Stromal cell of bone marrow (primary cell): Measurements from ENCODE around the gene CMC1.
"Not testable (repeated sequence)": the region's sequence is repeated elsewhere in the genome, so short reads cannot be mapped to it uniquely, and the experiment has no call there.

Experiments
- DNase-seq: peaks from one replicate; pipeline ENCODE4 v3.0.0-alpha.2; 2012; ENCODE audit warnings: low read depth

CMC1 gene, protein sequence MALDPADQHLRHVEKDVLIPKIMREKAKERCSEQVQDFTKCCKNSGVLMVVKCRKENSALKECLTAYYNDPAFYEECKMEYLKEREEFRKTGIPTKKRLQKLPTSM

DNA sequence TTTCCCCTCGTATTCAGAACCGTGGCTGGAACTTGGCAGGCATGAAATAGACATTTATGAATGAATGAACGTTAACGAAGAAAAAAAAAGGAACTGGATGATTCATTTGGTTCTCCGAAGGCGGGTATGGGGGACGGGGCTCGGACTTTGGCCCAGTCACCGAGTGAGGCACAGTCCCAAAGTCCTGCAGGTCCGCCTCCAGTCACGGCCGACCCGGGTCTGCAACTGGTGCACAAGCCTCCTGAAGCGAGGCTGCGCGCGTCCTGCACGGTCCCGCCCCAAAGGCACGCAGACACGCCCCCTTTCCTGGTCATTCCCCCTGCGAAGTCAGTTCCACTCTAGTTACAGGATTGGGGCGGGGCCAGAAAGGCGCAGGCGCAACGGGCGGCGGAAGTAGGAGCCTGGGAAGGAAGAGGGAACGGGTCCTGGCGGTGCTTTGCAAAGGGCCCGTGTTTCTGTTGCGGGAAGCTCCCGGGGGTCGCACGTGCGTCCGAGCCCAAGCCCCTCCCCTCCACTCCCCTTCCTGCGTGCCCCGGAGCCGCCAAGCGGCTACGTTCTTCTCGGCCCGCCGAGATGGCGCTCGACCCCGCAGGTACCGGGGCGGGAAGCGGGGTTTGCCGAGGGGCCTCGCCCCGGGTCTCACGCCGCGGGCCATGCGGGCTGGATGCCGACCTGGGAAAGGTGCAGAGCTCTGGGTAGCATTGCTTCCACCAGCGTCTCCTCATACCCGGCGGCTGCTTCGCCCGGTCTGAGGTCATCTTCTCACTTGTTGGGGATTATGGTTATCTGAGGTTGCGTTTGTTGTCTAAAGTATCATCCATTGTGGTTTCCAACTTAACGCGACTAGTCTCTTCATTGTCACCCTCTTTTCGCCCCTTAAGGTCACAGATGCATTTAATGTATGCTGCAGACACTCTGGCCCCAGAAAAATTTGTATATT lies at the start of gene CMC1:
Gene CMC1 (plus strand): TSS at position 399 of the 940 bp plus-strand sequence. CDS start 175 bp downstream, at position 574.
- peak; percentile 94 for DNase-seq

DNA sequence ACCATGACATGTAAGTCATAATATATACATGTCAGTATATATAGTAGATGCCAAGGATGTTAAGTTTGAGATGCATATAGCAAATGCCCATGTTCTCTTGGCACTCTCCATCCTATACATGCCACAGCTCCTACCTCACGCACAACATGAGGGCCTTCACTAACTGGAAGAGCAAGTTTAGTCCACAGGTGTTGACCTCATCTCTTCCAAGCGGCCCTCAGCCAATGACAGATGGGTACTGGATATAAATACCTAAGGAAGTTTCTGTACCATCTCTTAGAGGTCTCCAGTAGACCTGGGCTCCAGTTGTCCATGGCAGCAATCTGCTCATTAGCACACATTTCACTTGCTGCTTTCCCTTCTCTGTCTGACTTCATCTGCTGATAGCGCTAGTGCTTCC lies 43.3 kb upstream of the CMC1 start:
- no peak for DNase-seq

DNA sequence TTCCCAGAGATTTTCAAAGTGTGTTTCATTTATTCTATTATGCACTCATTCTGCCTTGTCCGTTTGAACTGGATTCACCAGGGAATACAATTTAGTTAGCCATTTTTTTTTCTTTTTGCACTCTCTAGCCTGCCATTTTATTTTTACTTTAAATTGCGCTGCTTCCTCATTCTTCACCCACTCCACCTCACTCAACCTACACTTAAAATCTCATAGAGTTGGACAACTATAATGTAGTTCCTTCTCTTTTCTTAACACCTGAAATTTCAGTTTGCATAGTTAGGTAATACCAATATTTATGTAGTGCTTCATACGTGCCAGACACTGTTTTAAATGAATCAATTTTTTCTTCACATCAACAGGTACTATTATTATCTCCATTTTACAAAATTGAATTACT lies 42.4 kb upstream of the CMC1 start:
- DNase-seq: no peak

DNA sequence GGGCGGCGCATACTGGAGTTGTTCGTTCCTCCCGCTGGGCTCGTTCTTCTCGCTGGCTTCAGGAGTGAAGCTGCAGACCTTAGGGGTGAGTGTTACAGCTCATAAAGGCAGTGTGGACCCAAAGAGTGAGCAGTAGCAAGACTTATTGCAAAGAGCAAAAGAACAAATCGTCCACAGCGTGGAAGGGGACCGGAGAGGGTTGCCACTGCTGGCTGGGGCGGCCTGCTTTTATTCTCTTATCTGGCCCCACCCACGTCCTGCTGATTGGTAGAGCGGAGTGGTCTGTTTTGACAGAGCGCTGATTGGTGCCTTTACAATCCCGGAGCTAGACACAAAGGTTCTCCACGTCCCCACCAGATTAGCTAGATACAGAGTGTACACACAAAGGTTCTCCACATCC lies 41.8 kb upstream of the CMC1 start:
- DNase-seq: not testable (repeated sequence)

DNA sequence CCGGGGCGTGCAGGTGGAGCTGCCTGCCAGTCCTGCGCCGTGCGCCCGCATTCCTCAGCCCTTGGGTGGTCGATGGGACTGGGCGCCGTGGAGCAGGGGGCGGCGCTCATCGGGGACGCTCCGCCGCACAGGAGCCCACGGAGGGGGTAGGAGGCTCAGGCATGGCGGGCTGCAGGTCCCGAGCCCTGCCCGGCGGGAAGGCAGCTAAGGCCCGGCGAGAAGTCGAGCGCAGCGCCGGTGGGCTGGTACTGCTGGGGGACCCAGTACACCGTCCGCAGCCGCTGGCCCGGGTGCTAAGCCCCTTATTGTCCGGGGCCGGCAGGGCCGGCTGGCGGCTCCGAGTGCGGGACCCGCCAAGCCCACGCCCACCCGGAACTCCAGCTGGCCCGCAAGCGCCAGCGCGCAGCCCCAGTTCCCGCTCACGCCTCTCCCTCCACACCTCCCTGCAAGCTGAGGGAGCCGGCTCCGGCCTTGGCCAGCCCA lies 41.0 kb upstream of the CMC1 start:
- not testable (repeated sequence) for DNase-seq

DNA sequence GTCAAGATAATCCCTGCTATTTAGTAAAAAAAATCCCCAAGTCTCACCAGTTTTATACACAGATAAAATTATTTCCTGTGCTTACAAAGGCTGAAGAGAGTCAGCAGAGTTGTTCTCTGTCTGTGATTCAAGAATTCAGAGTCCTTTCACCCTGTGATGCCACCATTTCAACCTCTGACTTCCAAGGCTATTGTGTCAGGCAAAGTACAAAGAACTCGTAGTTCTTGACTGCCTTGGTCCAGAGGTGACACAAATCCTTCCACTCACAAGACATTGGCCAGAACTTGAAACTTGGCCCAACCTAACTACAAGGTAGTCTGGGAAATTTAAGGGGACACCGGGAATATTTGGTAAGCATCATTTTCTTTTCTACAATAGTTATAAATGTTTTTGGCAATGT lies 34.9 kb upstream of the CMC1 start:
- DNase-seq: no peak

DNA sequence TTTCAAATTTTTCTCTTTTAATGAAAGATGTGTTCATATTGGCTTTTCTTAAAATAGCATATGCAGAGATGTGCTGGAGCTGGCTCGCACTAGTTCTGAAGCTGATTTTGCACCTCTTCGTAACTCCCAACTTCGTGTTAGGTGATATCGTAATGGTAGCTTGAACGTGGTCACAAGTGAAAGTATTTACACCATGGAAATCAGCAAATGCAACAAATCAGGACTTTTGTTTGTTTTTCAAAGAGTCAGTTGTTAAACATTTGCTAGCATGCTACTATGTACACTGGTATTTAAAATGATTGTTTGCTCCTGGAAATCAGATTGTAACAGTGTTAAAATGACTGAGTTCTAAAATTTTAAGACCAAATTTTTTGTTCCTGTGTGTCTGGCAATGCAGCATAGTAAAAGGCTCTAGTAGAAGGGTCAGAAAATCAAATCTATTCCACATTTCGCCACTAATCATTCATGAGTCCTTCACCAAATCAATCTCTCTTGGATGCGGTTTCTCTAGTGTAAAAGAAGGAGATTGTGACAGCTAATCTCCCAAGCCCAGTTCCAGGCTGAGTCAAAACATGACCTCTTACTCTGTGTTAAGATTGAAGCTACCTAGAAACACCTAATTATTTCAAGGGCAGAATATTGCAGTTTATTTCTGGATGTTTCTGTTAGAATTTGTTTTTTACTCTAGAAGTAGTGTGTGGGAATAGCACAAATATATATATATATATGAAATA lies 34.3 kb upstream of the CMC1 start:
- no peak for DNase-seq

DNA sequence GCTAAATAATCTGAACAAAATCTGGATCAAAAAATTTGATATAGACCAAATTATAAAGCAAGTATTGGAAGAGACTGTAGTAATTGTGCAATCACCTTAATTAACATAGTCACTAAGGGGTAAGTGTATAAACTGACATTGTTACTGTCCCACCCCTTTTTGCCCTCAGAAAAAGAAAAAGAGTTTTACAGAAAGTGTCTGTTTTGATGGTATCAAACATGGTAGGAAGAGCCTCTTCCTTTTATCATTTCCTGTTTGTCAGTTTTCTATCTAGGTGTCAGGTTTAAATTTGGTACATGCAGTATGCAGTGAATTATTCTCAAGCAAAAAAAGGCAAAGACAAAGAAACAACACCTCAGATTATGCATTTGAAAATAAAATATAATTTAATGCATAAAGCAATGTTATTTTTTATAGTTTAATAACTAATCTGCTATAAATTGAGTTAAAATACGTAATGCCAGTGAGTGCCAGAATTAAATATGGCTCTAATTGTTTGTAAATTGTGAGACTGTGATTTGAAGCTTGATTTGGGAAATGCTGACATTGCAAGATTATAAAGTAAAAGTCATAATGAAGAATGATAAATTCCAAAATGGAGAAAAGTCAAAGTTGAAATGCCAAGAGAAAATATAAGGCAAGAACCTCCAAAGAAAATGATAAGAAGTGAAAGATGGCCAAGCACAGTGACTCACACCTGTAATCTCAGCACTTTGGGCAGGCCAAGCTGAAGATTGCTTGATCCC lies 30.3 kb upstream of the CMC1 start:
- DNase-seq: no peak

DNA sequence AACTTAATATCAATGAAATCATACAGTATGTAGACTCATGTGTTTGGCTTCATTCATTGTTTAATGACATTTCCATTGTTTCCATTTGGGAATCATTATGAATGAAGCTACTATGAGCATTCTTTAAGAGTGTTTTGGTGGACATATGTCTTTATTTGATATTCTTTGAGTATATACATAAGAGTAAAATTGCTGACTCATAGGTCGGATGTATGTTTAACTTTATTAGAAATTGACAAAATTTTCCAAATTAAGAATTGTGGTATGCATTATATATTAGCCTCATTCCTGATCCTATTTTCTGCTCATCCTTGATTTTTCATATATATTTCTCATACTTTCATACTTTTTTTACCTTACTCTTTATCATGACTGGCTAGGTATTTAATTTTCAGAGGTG lies 28.7 kb upstream of the CMC1 start:
- DNase-seq: no peak

DNA sequence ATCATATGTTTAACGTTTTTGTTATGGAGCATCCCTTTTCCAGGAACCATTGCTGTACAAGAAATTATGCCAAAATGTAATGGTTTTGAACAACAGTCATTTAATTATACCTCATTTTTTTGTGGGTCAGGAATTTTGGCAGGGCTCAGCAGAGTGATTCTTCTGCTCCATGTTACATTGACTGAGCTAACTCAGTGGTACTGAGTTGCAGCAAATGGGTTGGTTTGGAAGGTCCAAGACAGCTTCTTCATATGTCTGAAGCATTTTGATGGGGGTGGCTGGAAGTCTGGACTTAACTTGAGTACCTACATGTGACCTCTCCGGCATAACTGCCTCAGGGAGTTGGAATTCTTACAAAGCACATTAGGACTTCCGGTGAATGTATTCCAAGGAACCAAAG lies 26.0 kb upstream of the CMC1 start:
- no peak for DNase-seq

DNA sequence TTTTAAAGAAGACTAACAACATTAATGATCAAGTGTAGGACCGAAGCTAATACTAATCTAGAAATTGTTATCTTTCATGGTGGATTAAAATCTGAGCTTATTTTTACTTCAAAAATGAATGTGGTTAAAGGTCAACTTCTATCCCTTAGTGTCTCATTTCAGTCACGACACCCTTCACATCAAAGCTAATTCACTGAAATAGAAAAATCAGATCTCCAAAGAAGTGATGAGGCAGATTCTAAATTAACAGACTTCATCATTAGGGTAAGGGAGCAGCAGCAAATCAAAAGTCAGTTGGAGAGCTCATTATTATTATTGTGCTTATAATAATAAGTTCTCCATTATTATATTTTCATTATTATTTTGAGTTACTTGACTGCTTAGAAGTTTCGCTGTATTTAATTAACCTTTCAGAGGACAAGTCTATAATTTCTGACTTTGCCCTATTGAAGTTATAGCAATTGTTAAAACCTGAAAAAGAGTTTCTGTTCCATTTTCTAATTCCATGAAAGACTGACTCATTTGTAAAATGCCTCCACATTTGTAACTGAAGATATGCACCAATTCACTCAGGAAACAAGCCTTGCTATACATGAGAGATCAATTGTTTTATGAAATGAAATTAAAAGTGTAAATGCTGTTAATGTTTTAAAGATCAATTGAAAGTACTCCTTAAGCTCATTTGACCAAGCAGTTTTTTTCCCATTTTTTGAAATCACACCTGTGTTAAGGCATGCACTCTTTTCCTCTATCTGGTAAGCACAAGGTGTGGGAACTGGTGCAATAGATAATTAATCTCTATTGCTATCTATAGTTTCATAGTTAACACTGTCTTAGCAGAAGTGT lies 23.1 kb upstream of the CMC1 start:
- DNase-seq: no peak

DNA sequence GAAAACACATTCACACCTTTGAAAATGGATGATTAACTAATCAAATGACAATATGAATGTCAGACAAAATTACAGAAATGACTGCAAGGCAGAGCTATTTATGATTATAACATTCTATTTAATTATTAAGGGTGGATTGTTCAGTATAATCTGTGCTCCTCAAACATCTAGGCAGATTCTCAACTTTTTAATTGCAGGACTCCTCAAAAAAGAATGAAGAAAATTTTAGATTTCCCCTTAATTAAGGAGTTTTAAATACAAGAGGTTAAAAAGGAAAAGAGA lies 22.6 kb upstream of the CMC1 start:
- DNase-seq: no peak

DNA sequence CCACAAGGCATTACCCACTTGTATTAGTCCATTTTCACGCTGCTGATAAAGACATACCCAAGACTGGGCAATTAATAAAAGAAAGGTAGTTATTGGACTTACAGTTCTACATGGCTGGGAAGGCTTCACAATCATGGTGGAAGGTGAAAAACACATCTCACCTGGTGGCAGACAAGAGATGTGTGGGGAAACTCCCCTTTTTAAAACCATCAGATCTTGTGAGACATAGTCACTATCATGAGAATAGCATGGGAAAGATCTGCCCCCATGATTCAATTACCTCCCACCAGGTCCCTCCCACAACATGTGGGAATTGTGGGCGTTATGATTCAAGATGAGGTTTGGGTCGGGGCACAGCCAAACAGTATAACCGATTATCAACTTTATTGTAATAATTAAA lies 17.0 kb upstream of the CMC1 start:
- no peak for DNase-seq

DNA sequence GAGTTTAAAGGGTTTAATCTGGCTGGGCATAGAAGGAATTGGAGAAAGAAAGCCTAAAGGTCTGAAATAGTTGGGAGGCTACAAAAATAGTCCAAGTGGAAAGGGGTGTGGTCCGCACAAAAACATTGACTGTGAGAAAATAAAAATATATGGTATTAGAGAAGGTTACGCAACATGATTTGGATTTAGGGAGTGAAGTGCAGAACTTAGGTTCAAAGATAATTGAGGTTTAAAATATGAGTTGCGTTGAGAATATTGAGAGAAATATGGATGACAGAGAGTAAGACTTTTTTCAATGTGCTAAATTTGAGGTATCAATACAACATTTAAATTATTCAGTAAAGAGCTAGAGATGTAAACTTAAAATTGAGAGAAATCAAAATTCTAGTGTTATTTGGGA lies 15.4 kb upstream of the CMC1 start:
- DNase-seq: no peak

DNA sequence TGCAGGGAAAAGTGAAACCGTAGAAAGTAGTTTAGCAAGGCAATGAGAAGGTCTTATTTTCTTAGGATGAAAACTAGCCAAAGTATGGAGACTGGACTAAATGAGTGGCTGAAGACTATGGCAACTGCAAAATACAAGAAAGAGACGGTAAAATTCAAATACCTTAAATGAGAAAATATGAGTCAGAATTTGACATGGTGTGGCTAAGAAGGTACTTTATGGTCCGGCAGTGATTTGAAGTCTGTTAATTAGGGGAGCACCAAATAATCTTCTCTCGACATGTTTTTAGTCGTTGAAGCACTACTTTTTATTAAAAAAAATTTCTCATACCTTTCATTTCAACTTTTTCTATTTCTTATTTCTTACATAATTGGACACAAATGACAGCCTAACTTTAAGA lies 12.8 kb upstream of the CMC1 start:
- no peak for DNase-seq

DNA sequence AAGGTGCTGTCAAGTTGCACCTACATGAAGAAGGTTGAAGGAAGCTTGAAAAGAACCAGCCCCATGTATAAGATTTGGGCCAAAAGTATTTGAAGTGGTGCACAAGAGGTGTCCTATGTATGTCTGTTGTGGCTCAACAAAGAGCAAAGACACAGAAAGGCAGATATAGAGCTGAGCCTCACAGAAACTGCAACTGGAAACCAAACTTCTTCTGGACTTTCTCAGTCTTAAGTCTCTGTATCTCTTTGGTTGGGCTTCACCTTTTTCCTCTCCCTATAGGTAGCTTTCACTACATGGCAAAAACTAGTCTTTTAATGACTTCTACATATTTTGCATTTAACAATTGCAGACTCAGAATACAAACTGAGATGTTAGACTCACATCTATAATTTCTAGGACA lies 8.8 kb upstream of the CMC1 start:
- DNase-seq: no peak

DNA sequence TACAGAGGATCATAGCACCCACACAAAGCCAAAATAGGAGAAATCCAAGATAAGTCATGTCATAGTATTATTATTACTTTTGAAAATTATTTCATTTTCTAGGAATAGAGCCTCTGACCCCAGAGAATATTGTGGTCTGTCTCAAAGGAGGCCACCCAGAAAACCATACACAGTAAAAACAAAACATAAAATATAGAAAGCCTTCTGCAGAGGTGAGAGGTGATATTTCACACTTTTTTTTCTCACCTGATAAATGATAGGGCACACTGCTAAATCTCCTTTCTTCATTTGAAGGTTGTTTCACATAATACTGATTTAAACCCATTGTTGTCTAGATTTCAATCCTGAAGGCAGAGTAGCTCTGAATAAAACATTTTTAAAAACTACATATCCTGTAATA lies 7.0 kb upstream of the CMC1 start:
- no peak for DNase-seq

DNA sequence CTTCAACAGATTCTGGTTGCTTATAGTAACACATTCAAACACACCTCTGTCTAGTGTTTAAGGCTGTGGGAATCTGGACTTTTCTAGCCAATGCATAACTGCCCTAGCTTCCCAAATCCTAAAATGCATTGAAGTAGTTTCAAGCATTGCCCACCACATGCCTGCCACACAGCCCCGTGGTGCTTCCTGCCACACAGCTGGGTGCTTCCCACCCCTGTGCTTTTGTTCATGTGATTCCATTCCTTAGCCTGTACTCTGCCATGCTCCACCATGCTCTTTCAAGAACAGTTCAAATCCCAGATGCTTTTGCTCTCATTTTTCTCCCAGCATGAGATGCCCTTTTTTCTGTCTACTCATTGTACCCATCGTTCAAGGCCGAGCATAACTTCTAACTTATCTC lies 2.3 kb upstream of the CMC1 start:
- no peak for DNase-seq

DNA sequence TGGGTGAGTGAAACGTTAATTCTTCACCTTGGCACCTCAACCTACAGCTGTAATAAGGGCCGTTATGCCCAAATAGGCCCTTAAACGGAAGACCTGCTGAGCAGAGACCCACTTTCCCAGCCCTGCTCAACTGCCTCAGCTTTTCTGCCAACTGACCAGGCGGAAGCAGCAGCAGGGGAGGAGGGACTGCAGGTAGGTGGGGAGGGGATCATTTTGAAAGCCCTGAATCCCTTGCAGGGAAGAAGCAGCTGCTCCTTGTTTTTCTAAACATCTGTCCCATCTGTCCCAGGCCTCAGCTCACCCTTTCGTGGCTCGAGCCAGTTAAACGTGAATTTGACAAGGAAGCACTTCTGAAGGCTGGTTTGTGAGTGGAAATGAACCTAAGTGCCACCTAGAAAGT lies 978 bp upstream of the CMC1 start:
- DNase-seq: no peak

DNA sequence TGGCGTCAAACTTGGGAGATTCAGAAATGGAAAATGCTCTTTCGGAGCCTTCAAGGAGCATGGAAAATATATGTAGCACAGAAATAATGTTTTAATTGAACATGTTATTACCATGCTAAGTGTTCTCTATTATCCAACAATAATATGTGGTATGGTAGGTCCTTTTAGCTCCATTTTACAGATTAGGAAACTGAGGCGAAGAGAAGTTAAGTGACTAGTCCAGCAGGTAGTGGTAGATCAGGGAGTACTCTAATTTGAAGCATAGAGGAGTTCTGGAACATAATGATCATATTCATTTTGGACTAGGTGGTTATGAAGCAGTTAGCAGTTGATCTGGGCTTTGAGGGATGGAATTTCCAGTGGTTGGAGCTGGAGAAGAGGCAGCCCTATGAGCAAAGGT lies 1.1 kb downstream of the CMC1 start:
- DNase-seq: no peak

DNA sequence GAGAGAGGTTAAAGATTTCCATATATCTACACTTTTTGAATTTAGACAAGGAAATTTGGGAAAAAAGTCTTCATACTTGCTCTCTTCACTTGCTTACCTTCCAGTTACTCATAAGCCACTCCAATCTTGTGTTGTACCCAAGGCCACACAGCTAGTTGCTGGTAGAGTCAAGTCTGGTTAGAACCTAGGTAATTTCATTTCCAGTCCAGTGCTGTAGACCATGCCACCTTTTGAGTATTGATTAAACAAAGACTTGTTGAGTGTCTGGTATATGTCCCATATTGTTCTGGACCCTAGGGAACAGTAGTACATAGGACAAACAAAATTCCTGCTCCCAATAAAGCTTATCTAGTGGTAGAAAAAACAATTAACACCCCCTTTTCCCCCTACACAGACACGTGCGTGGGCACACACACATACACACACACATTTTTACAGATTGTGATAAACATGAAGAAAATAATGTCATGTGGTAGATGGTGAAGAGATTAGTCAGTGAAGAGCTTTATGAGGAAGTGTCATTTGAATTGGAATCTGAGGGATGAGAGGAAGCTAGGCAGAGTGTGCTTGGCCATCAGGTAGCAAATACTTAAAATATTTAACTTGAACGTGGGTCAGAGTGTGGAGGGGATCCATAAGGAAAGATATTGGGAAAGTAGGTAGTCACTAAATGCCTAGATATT lies 2.1 kb downstream of the CMC1 start:
- DNase-seq: no peak
